ENCODE measurements around the gene FRMD4B.

GRCh38 chr3:69174871-69175737 is 210.8 kb downstream of the FRMD4B start:
- TF ChIP-seq POLR2AphosphoS5 (IDR thresholded peaks at IDR 0.05; ENCODE audit: borderline replicate concordance, low read depth, low read length) (no peak), EZH2 (IDR thresholded peaks at IDR 0.05) (no peak), FOXP2 (optimal IDR thresholded peaks at IDR 0.05; ENCODE audit: control extremely low read depth, extremely low read length, insufficient read depth) (no peak)

Measured in SK-N-MC (cell line).